Measurements from ENCODE around the gene PLA2G2E. TPM values are rescaled to one million over a fixed set of nuclear protein-coding genes. Genes with fewer than 3 reads are reported as not detected.

Gene PLA2G2E
- total RNA-seq, 1 donor from 2014 or later, result not detected

DNA sequence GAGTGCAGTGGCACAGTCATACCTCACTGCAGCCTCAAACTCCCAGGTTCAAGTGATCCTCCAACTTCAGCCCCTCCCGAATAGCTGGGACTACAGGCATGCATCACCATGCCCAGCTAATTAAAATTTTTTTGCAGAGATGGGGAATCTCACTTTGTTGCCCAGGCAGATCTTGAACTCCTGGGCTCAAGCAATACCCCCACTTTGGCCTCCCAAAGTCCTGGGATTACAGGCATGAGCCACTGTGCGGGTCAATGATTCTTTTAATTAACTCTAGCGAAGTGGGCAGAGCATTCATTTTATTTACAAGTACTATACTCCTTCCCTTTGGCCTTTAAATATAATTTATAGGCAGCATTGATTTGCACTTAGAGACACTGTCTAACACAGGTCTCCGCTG is 43.8 kb downstream of the PLA2G2E start:
- no peak for FAIRE-seq
- Histone ChIP-seq H3K36me3 (ENCODE audit: control insufficient read depth, insufficient read depth, low read length) (no peaks in the 10 kb centered on the region), H3K27me3 (ENCODE audit: control insufficient read depth, insufficient read depth, low read length) (no peaks in the 10 kb centered on the region), H3K4me3 (ENCODE audit: low read depth, low read length) (no peak overlapping the region)
- no peak for DNase-seq (ENCODE audit: low read depth)
- TF ChIP-seq, protein P1, sequence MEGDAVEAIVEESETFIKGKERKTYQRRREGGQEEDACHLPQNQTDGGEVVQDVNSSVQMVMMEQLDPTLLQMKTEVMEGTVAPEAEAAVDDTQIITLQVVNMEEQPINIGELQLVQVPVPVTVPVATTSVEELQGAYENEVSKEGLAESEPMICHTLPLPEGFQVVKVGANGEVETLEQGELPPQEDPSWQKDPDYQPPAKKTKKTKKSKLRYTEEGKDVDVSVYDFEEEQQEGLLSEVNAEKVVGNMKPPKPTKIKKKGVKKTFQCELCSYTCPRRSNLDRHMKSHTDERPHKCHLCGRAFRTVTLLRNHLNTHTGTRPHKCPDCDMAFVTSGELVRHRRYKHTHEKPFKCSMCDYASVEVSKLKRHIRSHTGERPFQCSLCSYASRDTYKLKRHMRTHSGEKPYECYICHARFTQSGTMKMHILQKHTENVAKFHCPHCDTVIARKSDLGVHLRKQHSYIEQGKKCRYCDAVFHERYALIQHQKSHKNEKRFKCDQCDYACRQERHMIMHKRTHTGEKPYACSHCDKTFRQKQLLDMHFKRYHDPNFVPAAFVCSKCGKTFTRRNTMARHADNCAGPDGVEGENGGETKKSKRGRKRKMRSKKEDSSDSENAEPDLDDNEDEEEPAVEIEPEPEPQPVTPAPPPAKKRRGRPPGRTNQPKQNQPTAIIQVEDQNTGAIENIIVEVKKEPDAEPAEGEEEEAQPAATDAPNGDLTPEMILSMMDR (IDR thresholded peaks at IDR 0.05; ENCODE audit: insufficient read depth, low read length, severe bottlenecking), result no peak

DNA sequence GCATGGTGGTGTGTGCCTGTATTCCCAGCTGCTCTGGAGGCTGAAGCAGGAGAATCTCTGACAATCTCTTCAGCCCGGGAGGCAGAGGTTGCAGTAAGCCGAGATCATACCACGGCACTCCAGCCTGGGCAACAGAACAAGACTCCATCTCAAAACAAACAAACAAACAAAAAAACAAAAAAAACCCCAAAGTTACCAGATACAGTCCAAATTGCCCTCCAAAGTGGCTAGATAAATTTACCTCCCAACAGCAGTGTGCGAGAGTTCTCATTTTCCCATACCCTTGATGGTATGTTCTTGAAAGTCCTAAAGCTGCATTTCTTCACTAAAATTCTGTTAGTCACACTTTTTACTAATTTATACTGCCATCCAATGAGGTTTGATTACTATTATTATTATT is 44.2 kb downstream of the PLA2G2E start:
- Histone ChIP-seq H3K27me3 (ENCODE audit: control insufficient read depth, insufficient read depth, low read length) (no peaks in the 10 kb centered on the region), H3K36me3 (ENCODE audit: control insufficient read depth, insufficient read depth, low read length) (no peaks in the 10 kb centered on the region), H3K4me3 (ENCODE audit: low read depth, low read length) (no peak overlapping the region)
- no peak for DNase-seq (ENCODE audit: low read depth)
- no peak for FAIRE-seq
- TF ChIP-seq, protein P1 (IDR thresholded peaks at IDR 0.05; ENCODE audit: insufficient read depth, low read length, severe bottlenecking), result no peak

DNA sequence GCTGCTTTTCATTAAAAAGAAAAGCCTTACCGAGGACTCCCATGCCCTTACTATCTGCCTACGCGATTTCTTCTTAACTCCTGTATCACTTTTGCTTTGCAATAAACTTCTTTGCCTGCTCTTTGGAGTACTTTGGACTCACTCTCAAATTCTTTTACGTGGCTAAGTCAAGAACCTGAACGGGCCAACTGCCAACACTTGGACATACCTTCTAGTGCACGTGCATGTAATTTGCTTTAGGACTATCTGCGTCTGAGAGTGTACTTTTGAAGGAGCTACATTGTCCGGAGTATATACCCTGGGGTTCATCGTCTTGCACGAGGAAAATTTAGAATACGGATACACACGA is 44.8 kb downstream of the PLA2G2E start:
- TF ChIP-seq, protein P1 (IDR thresholded peaks at IDR 0.05; ENCODE audit: insufficient read depth, low read length, severe bottlenecking), result no peak
- no peaks in the 10 kb centered on the region for H3K36me3 ChIP-seq (ENCODE audit: control insufficient read depth, insufficient read depth, low read length)
- FAIRE-seq (no peak), DNase-seq (ENCODE audit: low read depth) (no peak)
- no peak overlapping the region for H3K4me3 ChIP-seq (ENCODE audit: low read depth, low read length)
- no peaks in the 10 kb centered on the region for H3K27me3 ChIP-seq (ENCODE audit: control insufficient read depth, insufficient read depth, low read length)

DNA sequence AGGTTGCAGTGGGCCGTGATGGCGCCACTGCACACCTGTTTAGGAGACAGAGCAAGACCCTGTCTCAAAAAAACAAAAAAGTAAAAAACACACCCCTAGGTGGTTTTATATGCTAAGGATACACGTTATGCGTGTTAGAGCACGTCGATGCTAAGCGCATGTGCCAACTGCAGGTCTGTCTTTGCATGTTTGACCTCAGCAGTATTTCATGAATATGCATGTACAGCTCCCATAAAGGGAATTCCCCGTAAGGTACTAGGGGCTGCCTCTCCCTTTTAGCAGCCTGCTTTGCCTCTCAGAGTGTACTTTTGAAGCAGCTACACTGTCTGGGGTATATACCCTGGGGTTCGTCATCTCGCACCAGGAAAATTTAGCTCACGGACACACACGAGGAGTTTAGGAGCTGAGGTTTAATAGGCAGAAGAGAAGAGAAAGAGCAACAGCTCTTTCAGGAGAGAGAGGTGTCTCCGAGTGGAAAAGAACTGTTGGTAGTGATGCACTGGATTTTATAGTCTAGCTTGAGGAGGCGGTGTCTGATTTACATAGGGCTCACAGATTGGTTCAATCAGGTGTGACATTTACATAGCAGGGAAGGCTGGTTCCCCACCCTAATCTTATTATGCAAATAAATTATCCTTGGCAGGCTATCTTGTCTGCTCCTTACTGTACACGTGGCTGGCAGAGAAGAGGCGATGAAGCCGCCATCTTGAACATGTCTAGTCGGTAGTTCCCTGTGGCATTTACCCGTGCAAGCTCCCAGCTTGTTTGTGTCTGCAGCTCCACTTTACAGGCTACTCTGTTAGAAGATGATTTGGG is 45.4 kb downstream of the PLA2G2E start:
- Histone ChIP-seq H3K4me3 (ENCODE audit: low read depth, low read length) (no peak overlapping the region), H3K36me3 (ENCODE audit: control insufficient read depth, insufficient read depth, low read length) (no peaks in the 10 kb centered on the region), H3K27me3 (ENCODE audit: control insufficient read depth, insufficient read depth, low read length) (no peaks in the 10 kb centered on the region)
- TF ChIP-seq, protein P1 (IDR thresholded peaks at IDR 0.05; ENCODE audit: insufficient read depth, low read length, severe bottlenecking), result no peak
- FAIRE-seq (no peak), DNase-seq (ENCODE audit: low read depth) (peak; percentile 78)

DNA sequence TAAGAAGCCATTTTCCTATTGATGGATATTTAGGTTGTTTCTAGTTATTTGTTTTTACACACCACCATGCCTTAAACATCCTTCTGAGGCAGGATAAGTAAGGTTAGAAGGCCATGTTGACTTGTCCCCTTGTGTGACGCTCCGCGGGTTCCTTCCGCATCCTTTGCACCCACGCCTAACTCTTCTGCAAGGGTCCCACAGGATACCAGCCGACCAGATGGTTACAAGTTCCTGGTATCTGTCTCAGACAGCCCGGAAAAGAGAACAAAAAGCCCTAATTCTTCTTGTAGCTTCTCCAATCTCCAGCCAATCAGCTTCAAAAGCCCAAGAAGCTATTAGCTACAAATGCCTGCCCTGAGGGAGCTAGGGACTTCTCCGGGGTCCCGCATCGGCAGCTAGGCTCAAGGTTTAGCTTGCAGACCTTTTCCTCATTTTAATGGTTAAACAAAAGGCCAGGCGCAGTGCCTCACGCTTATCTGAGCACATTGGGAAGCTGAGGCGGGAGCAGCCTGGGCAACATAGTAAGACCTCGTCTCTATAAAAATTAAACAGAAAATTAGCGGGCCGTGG is 46.2 kb downstream of the PLA2G2E start:
- Histone ChIP-seq H3K36me3 (ENCODE audit: control insufficient read depth, insufficient read depth, low read length) (no peaks in the 10 kb centered on the region), H3K27me3 (ENCODE audit: control insufficient read depth, insufficient read depth, low read length) (no peaks in the 10 kb centered on the region), H3K4me3 (ENCODE audit: low read depth, low read length) (no peak overlapping the region)
- DNase-seq (ENCODE audit: low read depth) (no peak), FAIRE-seq (no peak)
- TF ChIP-seq, protein P1 (IDR thresholded peaks at IDR 0.05; ENCODE audit: insufficient read depth, low read length, severe bottlenecking), result no peak
